IMR-90 (cell line): ENCODE results near the gene CLN3. TPM values are rescaled to one million over a fixed set of nuclear protein-coding genes. Genes with fewer than 3 reads are reported as not detected.

Source experiments
- ATAC-seq: fragments of 200-7000 bp; cut with Tn5 transposase; 2 replicates; pipeline ENCODE4 v1.9.1; 2020; ENCODE audit warnings: low read depth, mild to moderate bottlenecking, moderate library complexity
- BruUV-seq: library from RNA; stranded (reverse); fragments of 400-500 nt; replicated peaks from 2 replicates; lab custom pipeline; 2021; lab: Mats Ljungman, UMichigan
- CTCF ChIA-PET: fragments of 300-600 bp; formaldehyde crosslinking; extraction: SDS; loops from one replicate; lab custom pipeline; 2021; ENCODE audit warnings: antibody characterized with exemption; lab: Yijun Ruan, JAX
- POLR2A ChIA-PET: fragments of 300-600 bp; sonication (Branson Sonifier 250); formaldehyde crosslinking; loops from one replicate; lab custom pipeline; 2022; ENCODE audit warnings: antibody characterized with exemption; ENCODE audit not compliant: unreplicated experiment; lab: Charles Lee
- DNase-seq: peaks from one replicate; pipeline ENCODE4 v3.0.0; 2013
- H2AFZ ChIP-seq: replicated peaks from 2 replicates; pipeline ENCODE3; 2013; ENCODE audit warnings: low read length, mild to moderate bottlenecking; ENCODE audit not compliant: poor library complexity
- H2AK5ac ChIP-seq: 2 replicates; pipeline ENCODE4 v1.6.1; 2013; ENCODE audit warnings: low read depth, low read length, inconsistent platforms
- H2AK9ac ChIP-seq: replicated peaks from 2 replicates; pipeline ENCODE3; 2013; ENCODE audit warnings: mild to moderate bottlenecking, low read depth, low read length, moderate library complexity; ENCODE audit not compliant: poor library complexity
- H2BK120ac ChIP-seq: 2 replicates; pipeline ENCODE4 v1.6.1; 2013; ENCODE audit warnings: low read depth, low read length, inconsistent platforms
- H2BK15ac ChIP-seq: 3 replicates; pipeline ENCODE4 v1.6.1; 2013; ENCODE audit warnings: low read depth, low read length, inconsistent platforms
- H2BK20ac ChIP-seq: 2 replicates; pipeline ENCODE4 v1.6.1; 2013; ENCODE audit warnings: low read depth, mild to moderate bottlenecking, inconsistent platforms, low read length, moderate library complexity
- H2BK5ac ChIP-seq: 2 replicates; pipeline ENCODE4 v1.6.1; 2013; ENCODE audit warnings: mild to moderate bottlenecking, low read depth, low read length, inconsistent platforms; ENCODE audit not compliant: poor library complexity, severe bottlenecking
- H3K14ac ChIP-seq: replicated peaks from 2 replicates; pipeline ENCODE4 v1.6.1; 2013; ENCODE audit warnings: low read depth, low read length, inconsistent platforms
- H3K18ac ChIP-seq: 2 replicates; pipeline ENCODE4 v1.6.1; 2013; ENCODE audit warnings: low read depth, low read length, control low read depth
- H3K23ac ChIP-seq: 2 replicates; pipeline ENCODE4 v1.6.1; 2013; ENCODE audit warnings: low read depth, low read length, inconsistent platforms
- H3K27ac ChIP-seq: 2 replicates; pipeline ENCODE4 v1.5.1; 2013; ENCODE audit warnings: mild to moderate bottlenecking, control low read depth, low read length; ENCODE audit not compliant: insufficient read depth
- H3K27me3 ChIP-seq: 2 replicates; pipeline ENCODE4 v1.6.1; 2013; ENCODE audit warnings: low read length; ENCODE audit not compliant: control insufficient read depth, insufficient read depth
- H3K36me3 ChIP-seq: 2 replicates; pipeline ENCODE4 v1.6.1; 2013; ENCODE audit warnings: low read length, mixed read lengths; ENCODE audit not compliant: control insufficient read depth, insufficient read depth
- H3K4ac ChIP-seq: 2 replicates; pipeline ENCODE4 v1.6.1; 2013; ENCODE audit warnings: low read depth, low read length, inconsistent platforms
- H3K4me1 ChIP-seq: 2 replicates; pipeline ENCODE4 v1.6.1; 2013; ENCODE audit warnings: low read length, mixed read lengths; ENCODE audit not compliant: control insufficient read depth, insufficient read depth
- H3K4me2 ChIP-seq: 2 replicates; pipeline ENCODE4 v1.6.1; 2013; ENCODE audit warnings: low read depth, mild to moderate bottlenecking, control low read depth, low read length, moderate library complexity
- H3K4me3 ChIP-seq: 2 replicates; pipeline ENCODE4 v1.5.1; 2013; ENCODE audit warnings: low read depth, mild to moderate bottlenecking, control low read depth, low read length, moderate library complexity; ENCODE audit not compliant: insufficient read depth
- H3K56ac ChIP-seq: 2 replicates; pipeline ENCODE4 v1.6.1; 2013; ENCODE audit warnings: low read length, inconsistent platforms; ENCODE audit not compliant: insufficient read depth; ENCODE audit errors: extremely low read depth
- H3K79me1 ChIP-seq, 2 experiments: 2 replicates each; pipeline ENCODE4 v1.6.1; 2013; ENCODE audit warnings: low read length in 2 of 2, inconsistent platforms in 1 of 2, low read depth in 1 of 2
- H3K9ac ChIP-seq: 2 replicates; pipeline ENCODE4 v1.6.1; 2013; ENCODE audit warnings: low read depth, low read length, control low read depth
- H3K9me1 ChIP-seq: 2 replicates; pipeline ENCODE4 v1.6.1; 2013; ENCODE audit warnings: low read length, inconsistent platforms; ENCODE audit not compliant: insufficient read depth
- H3K9me3 ChIP-seq: 2 replicates; pipeline ENCODE4 v1.6.1; 2013; ENCODE audit warnings: low read length; ENCODE audit not compliant: control insufficient read depth, insufficient read depth
- H4K20me1 ChIP-seq: 2 replicates; pipeline ENCODE4 v1.6.1; 2013; ENCODE audit warnings: low read length, inconsistent platforms; ENCODE audit not compliant: insufficient read depth
- H4K5ac ChIP-seq: 2 replicates; pipeline ENCODE4 v1.6.1; 2013; ENCODE audit warnings: mild to moderate bottlenecking, low read depth, low read length, control low read depth
- H4K8ac ChIP-seq, 2 experiments: 2 replicates each; pipeline ENCODE4 v1.6.1; 2013; ENCODE audit warnings: low read depth in 2 of 2, low read length in 2 of 2, control low read depth in 1 of 2, inconsistent platforms in 1 of 2
- H4K91ac ChIP-seq: 2 replicates; pipeline ENCODE4 v1.6.1; 2013; ENCODE audit warnings: low read depth, low read length, inconsistent platforms; ENCODE audit not compliant: insufficient read depth
- CHD1 ChIP-seq: IDR thresholded peaks from 2 replicates; pipeline ENCODE4 v1.6.1; 2012; ENCODE audit warnings: low read depth, low read length, improper control_type of control experiment
- WGBS, 2 experiments: methylation state at CpG; one replicate each; pipeline versions ENCODE4 v1.1.5 to v1.1.7; 2013; ENCODE audit warnings: missing lambda C conversion rate in 2 of 2; ENCODE audit not compliant: insufficient read length in 1 of 2; ENCODE audit errors: extremely low coverage in 2 of 2; 5-methylcytosine and 5-hydroxymethylcytosine counted together
- dilution Hi-C: fragments of 300-500 bp; cut with HindIII; formaldehyde crosslinking; loops from one replicate; pipeline ENCODE4 v1.14.3; 2018; ENCODE audit warnings: low sequenced_read_pairs; ENCODE audit not compliant: unreplicated experiment
- in situ Hi-C: fragments of 300-500 bp; cut with MboI; formaldehyde crosslinking; loops from 3 replicates; pipeline ENCODE4 v1.14.3; 2019; ENCODE audit warnings: low sequenced_read_pairs, inconsistent platforms, mixed read lengths
- intact Hi-C: fragments of 100-400 bp; cut with micrococcal nuclease; formaldehyde crosslinking; loops from 2 replicates; pipeline ENCODE4 v1.10.0; 2022
- polyA plus RNA-seq, 3 experiments: library from polyadenylated mRNA; depleted of rRNA; stranded (reverse); fragments of >200 nt; gene quantifications; 2 replicates each; pipeline ENCODE4 v1.2.3, GENCODE V29; 2012; ENCODE audit warnings: low replicate concordance in 1 of 3
- total RNA-seq: library from RNA; depleted of rRNA; stranded (reverse); fragments of >200 nt; gene quantifications from 2 replicates; pipeline ENCODE4 v1.2.3, GENCODE V29; 2012

CLN3 gene
- total and polyA plus RNA-seq, 2 of the 4 experiments (the other 2 are of a cell fraction): 3.9 to 15.9 TPM

DNA sequence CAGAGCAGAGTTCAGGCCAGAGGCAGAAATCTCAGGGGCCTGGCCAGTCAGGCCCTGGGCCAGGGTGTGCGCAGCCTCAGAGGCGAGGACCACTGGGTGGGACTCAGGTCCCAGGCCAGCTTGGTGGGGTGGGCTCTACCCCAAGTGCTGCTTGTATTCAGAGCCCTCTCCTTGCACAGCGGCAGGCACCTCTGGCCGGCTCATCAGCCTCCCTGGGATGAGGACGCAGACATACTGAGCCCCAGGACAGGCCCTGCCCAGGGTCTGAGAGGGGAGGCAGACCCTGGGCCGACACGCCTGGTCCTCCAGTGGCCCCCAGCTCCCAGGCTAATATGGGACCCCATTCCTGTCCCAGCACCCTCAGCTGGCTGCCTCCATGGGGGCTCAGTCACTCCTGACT, 22.4 kb upstream of the CLN3 start:
- in situ Hi-C loops: no loop called here
- CTCF ChIA-PET: no interaction called here

More for the DNA sequence above, 22.4 kb upstream of the CLN3 start:
- Histone ChIP-seq H3K4me2 (no peak overlapping the region), H4K8ac (no peak overlapping the region), H3K14ac (no peak overlapping the region), H2AK5ac (no peak overlapping the region), H2AFZ (no peak overlapping the region), H2BK15ac (no peak overlapping the region), H3K27me3 (no peaks in the 10 kb centered on the region), H2BK20ac (no peak overlapping the region), H3K9me3 (no peaks in the 10 kb centered on the region), H3K36me3 (no peaks in the 10 kb centered on the region), H2BK5ac (no peak overlapping the region), H3K18ac (no peak overlapping the region), H4K5ac (no peak overlapping the region), H3K79me1 (no peaks in the 10 kb centered on the region), H3K4ac (no peak overlapping the region), H4K91ac (no peak overlapping the region), H3K9me1 (no peaks in the 10 kb centered on the region), H2BK120ac (no peak overlapping the region), H2AK9ac (no peak overlapping the region), H3K4me1 (no peaks in the 10 kb centered on the region), H3K9ac (no peak overlapping the region), H3K27ac (no peak overlapping the region), H3K23ac (no peak overlapping the region), H3K4me3 (no peak overlapping the region), H4K20me1 (no peaks in the 10 kb centered on the region), H3K56ac (no peak overlapping the region)
- TF ChIP-seq CHD1: no peak
- BruUV-seq: no TSS peak
- DNase-seq (no peak), ATAC-seq (no peak)
- POLR2A ChIA-PET: no interaction called here
- WGBS, 2 experiments: 70% methylated on average over 2 of the region's 7 CpGs; no CpG with 5 or more reads in 1 of the 2 experiments
- intact Hi-C loops (no loop called here), dilution Hi-C loops (no loop called here)
